PC-3 (cell line): Measurements from ENCODE around the gene CD226. TPM values are rescaled to one million over a fixed set of nuclear protein-coding genes. Genes with fewer than 3 reads are reported as not detected.

ENCODE experiments used
- ATAC-seq: fragments of 200-7000 bp; cut with Tn5 transposase; 2 replicates; pipeline ENCODE4 v1.9.1; 2020; ENCODE audit warnings: mild to moderate bottlenecking, moderate library complexity
- BruUV-seq: library from RNA; stranded (reverse); fragments of 400-500 nt; replicated peaks from 2 replicates; lab custom pipeline; 2021; lab: Mats Ljungman, UMichigan
- CTCF ChIA-PET: fragments of 300-600 bp; sonication (Branson Sonifier 250); formaldehyde crosslinking; loops from one replicate; lab custom pipeline; 2022; ENCODE audit warnings: antibody characterized with exemption; lab: Charles Lee
- POLR2A ChIA-PET: fragments of 300-600 bp; sonication (Branson Sonifier 250); formaldehyde crosslinking; loops from one replicate; lab custom pipeline; 2022; ENCODE audit warnings: antibody characterized with exemption; ENCODE audit not compliant: unreplicated experiment; lab: Charles Lee
- DNase-seq: peaks from one replicate; pipeline ENCODE4 v3.0.0-alpha.2; 2015
- H2AFZ ChIP-seq: fragments of 300-600 bp; sonication (generic); 2 replicates; pipeline ENCODE4 v1.6.0; 2016; ENCODE audit warnings: antibody characterized with exemption, low read length
- H3F3A ChIP-seq: fragments of 300-600 bp; sonication (generic); one replicate; pipeline ENCODE4 v1.6.0; 2017; ENCODE audit warnings: antibody characterized with exemption, low read length, control low read depth, mild to moderate bottlenecking; ENCODE audit not compliant: unreplicated experiment
- H3K27ac ChIP-seq: fragments of 300-600 bp; sonication (generic); 2 replicates; pipeline ENCODE4 v1.5.1; 2016; ENCODE audit warnings: mild to moderate bottlenecking, low read length
- H3K27me3 ChIP-seq: fragments of 300-600 bp; sonication (generic); 2 replicates; pipeline ENCODE4 v1.6.1; 2016; ENCODE audit warnings: low read length, mixed read lengths
- H3K36me3 ChIP-seq: fragments of 300-600 bp; sonication (generic); 2 replicates; pipeline ENCODE4 v1.6.1; 2016; ENCODE audit warnings: low read depth, mixed run types, low read length, mixed read lengths
- H3K4me1 ChIP-seq: fragments of 300-600 bp; sonication (generic); 2 replicates; pipeline ENCODE4 v1.5.1; 2016; ENCODE audit warnings: low read length; ENCODE audit not compliant: insufficient read depth
- H3K4me2 ChIP-seq: fragments of 300-600 bp; sonication (generic); 2 replicates; pipeline ENCODE4 v1.6.0; 2016; ENCODE audit warnings: low read length
- H3K4me3 ChIP-seq: fragments of 300-600 bp; sonication (generic); 2 replicates; pipeline ENCODE4 v1.5.1; 2016; ENCODE audit warnings: mild to moderate bottlenecking, low read length, mixed read lengths
- H3K79me2 ChIP-seq: fragments of 300-600 bp; sonication (generic); 2 replicates; pipeline ENCODE4 v1.6.1; 2017; ENCODE audit warnings: low read length, mixed read lengths
- H3K9ac ChIP-seq: fragments of 300-600 bp; sonication (generic); 2 replicates; pipeline ENCODE4 v1.6.0; 2016; ENCODE audit warnings: mild to moderate bottlenecking, low read length
- H3K9me2 ChIP-seq: fragments of 300-600 bp; sonication (generic); replicated peaks from 2 replicates; pipeline ENCODE4 v1.6.1; 2016; ENCODE audit warnings: mixed run types, low read length, mixed read lengths
- H3K9me3 ChIP-seq: fragments of 300-600 bp; sonication (generic); 2 replicates; pipeline ENCODE4 v1.6.1; 2016; ENCODE audit warnings: low read length, mixed read lengths
- H4K20me1 ChIP-seq: fragments of 300-600 bp; sonication (generic); 2 replicates; pipeline ENCODE4 v1.6.1; 2016; ENCODE audit warnings: low read length, mixed read lengths
- EZH2 ChIP-seq: fragments of 300-600 bp; sonication (generic); IDR thresholded peaks from one replicate; pipeline ENCODE4 v1.6.1; 2017; ENCODE audit warnings: antibody characterized with exemption, mild to moderate bottlenecking, low read length; ENCODE audit not compliant: unreplicated experiment
- EZH2phosphoT487 ChIP-seq: fragments of 300-600 bp; sonication (generic); IDR thresholded peaks from 2 replicates; pipeline ENCODE4 v1.6.1; 2018; ENCODE audit warnings: mild to moderate bottlenecking, antibody characterized with exemption, low read length, borderline replicate concordance
- intact Hi-C: fragments of 100-400 bp; cut with micrococcal nuclease; formaldehyde crosslinking; loops from 2 replicates; pipeline ENCODE4 v1.9.0; 2023
- total RNA-seq: library from RNA; depleted of rRNA; stranded (reverse); fragments of >200 nt; gene quantifications from 2 replicates; pipeline ENCODE4 v1.2.3, GENCODE V29; 2014
- TF ChIP-seq, protein P1 (sequence below): fragments of 300-600 bp; sonication (generic); conservative IDR thresholded peaks from 2 replicates; pipeline ENCODE4 v1.5.1; 2017; ENCODE audit warnings: antibody characterized with exemption, low read depth, mild to moderate bottlenecking, low read length

The CD226 gene
- total RNA-seq, 1 experiment from 2014 or later = 0.26 TPM

- H3K4me1 ChIP-seq = no peaks in the 10 kb centered on the region
- no peaks in the 10 kb centered on the region for H3K36me3 ChIP-seq
- DNase-seq (no peak), ATAC-seq (no peak)
- H3K9ac ChIP-seq = no peak overlapping the region
- no peaks in the 10 kb centered on the region for H3F3A ChIP-seq
- intact Hi-C loops = no loop called here
- H3K9me3 ChIP-seq = no peaks in the 10 kb centered on the region
- CTCF ChIA-PET = no interaction called here
- H3K27ac ChIP-seq = no peak overlapping the region
- TF ChIP-seq, protein P1, sequence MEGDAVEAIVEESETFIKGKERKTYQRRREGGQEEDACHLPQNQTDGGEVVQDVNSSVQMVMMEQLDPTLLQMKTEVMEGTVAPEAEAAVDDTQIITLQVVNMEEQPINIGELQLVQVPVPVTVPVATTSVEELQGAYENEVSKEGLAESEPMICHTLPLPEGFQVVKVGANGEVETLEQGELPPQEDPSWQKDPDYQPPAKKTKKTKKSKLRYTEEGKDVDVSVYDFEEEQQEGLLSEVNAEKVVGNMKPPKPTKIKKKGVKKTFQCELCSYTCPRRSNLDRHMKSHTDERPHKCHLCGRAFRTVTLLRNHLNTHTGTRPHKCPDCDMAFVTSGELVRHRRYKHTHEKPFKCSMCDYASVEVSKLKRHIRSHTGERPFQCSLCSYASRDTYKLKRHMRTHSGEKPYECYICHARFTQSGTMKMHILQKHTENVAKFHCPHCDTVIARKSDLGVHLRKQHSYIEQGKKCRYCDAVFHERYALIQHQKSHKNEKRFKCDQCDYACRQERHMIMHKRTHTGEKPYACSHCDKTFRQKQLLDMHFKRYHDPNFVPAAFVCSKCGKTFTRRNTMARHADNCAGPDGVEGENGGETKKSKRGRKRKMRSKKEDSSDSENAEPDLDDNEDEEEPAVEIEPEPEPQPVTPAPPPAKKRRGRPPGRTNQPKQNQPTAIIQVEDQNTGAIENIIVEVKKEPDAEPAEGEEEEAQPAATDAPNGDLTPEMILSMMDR = no peak
- TF ChIP-seq EZH2phosphoT487 (no peak), EZH2 (no peak)
- no TSS peak for BruUV-seq
- no peak overlapping the region for H3K4me2 ChIP-seq
- H3K79me2 ChIP-seq = no peaks in the 10 kb centered on the region
- no peak overlapping the region for H3K4me3 ChIP-seq
- H2AFZ ChIP-seq = no peak overlapping the region
- no peaks in the 10 kb centered on the region for H3K27me3 ChIP-seq
- no peaks in the 10 kb centered on the region for H4K20me1 ChIP-seq
- POLR2A ChIA-PET = no interaction called here
- no peaks in the 10 kb centered on the region for H3K9me2 ChIP-seq
Observed at GRCh38 chr18:69885355-69885754, 62.3 kb downstream of the CD226 start.

DNA sequence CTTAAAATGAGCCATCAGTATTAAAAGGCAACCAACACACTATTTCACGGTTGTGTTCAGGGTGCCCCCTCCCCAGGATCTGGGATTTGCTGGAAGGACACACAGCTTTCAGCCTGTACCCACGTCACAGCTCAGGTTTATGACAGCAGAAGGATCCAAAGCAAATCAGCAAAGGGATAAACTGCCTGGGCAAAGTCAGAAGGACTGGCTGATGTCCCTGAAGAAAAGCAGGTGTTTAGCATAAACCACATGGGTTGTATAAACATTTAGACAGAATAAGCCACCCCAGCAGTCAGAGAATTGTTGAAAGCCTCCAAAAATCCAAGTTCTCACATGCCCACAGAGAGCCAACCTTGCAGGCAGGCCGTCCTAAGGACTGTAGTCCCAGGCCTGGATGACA, 63.9 kb downstream of the CD226 start:
- intact Hi-C loops = no loop called here
- no peaks in the 10 kb centered on the region for H3K9me3 ChIP-seq
- ATAC-seq (no peak), DNase-seq (no peak)
- H3K4me1 ChIP-seq = no peaks in the 10 kb centered on the region
- H3K27ac ChIP-seq = no peak overlapping the region
- BruUV-seq = no TSS peak
- TF ChIP-seq EZH2phosphoT487 = no peak
- TF ChIP-seq EZH2 = no peak
- TF ChIP-seq, protein P1 = no peak
- H3K79me2 ChIP-seq = no peaks in the 10 kb centered on the region
- H3K9me2 ChIP-seq = no peaks in the 10 kb centered on the region
- H3K4me2 ChIP-seq = no peak overlapping the region
- no peak overlapping the region for H2AFZ ChIP-seq
- H4K20me1 ChIP-seq = no peaks in the 10 kb centered on the region
- ChIA-PET CTCF (no interaction called here), POLR2A (no interaction called here)
- no peaks in the 10 kb centered on the region for H3K36me3 ChIP-seq
- no peak overlapping the region for H3K9ac ChIP-seq
- H3K4me3 ChIP-seq = no peak overlapping the region
- H3K27me3 ChIP-seq = no peaks in the 10 kb centered on the region
- H3F3A ChIP-seq = no peaks in the 10 kb centered on the region

- Histone ChIP-seq H3K27ac (no peak overlapping the region), H3F3A (no peaks in the 10 kb centered on the region), H3K4me2 (no peak overlapping the region), H3K79me2 (no peaks in the 10 kb centered on the region), H3K27me3 (no peaks in the 10 kb centered on the region), H3K36me3 (no peaks in the 10 kb centered on the region), H3K4me1 (no peaks in the 10 kb centered on the region), H3K9ac (no peak overlapping the region), H2AFZ (no peak overlapping the region), H3K4me3 (no peak overlapping the region), H3K9me2 (no peaks in the 10 kb centered on the region), H3K9me3 (no peaks in the 10 kb centered on the region), H4K20me1 (no peaks in the 10 kb centered on the region)
- CTCF ChIA-PET = no interaction called here
- intact Hi-C loops = no loop called here
- TF ChIP-seq, protein P1 = no peak
- TF ChIP-seq EZH2phosphoT487 = no peak
- no peak for TF ChIP-seq EZH2
- DNase-seq = no peak
- POLR2A ChIA-PET = no interaction called here
- no TSS peak for BruUV-seq
- no peak for ATAC-seq
Observed at GRCh38 chr18:69882965-69883668, 64.6 kb downstream of the CD226 start.
